Fibroblast of lung (primary cell): ENCODE measurements around the gene ADCY2.

Source experiments
- CTCF ChIP-seq, 2 donors: IDR thresholded peaks in 1 of 2; conservative IDR thresholded peaks in 1 of 2; 1 replicate in 1 of 2; 2 replicates in 1 of 2; pipeline ENCODE4 v1.5.1; 2011 to 2012; ENCODE audit warnings: low read length in 2 of 2, control low read depth in 1 of 2, inconsistent platforms in 1 of 2, low read depth in 1 of 2, mild to moderate bottlenecking in 1 of 2
- EZH2 ChIP-seq: IDR thresholded peaks from 2 replicates; pipeline ENCODE4 v1.5.1; 2012; ENCODE audit warnings: low read length, control low read depth, mild to moderate bottlenecking; ENCODE audit errors: missing control alignments

- no peak for TF ChIP-seq CTCF (conservative IDR thresholded peaks at IDR 0.05 in 1 of 2, IDR thresholded peaks at IDR 0.05 in 1 of 2; ENCODE audit: low read depth in 1 of 2, low read length in 2 of 2)
- no peak for TF ChIP-seq EZH2
Observed at GRCh38 chr5:7597059-7597642, 201.2 kb downstream of the ADCY2 start.
